Activated CD8-positive, alpha-beta T cell treated with anti-CD3 and anti-CD28 coated beads for 36 hours (primary cell): ENCODE results near the gene GDF7. TPM values are rescaled to one million over a fixed set of nuclear protein-coding genes. Genes with fewer than 3 reads are reported as not detected.

Source experiments
- ATAC-seq: fragments of 200-7000 bp; cut with Tn5 transposase; one replicate; pipeline ENCODE4 v1.10.0; 2021; ENCODE audit warnings: mild to moderate bottlenecking, moderate library complexity
- CTCF ChIA-PET: fragments of 350-600 bp; sonication (Branson Sonifier 250); formaldehyde crosslinking; loops from one replicate; lab custom pipeline; 2021; ENCODE audit warnings: antibody characterized with exemption; lab: Charles Lee
- POLR2A ChIA-PET: fragments of 350-600 bp; sonication (Branson Sonifier 250); formaldehyde crosslinking; loops from one replicate; lab custom pipeline; 2021; ENCODE audit warnings: antibody characterized with exemption; lab: Charles Lee
- DNase-seq: peaks from one replicate; pipeline ENCODE4 v3.0.0-alpha.2; 2020
- H3K27ac Mint-ChIP-seq: one replicate; pipeline ENCODE4 v1.8.0; 2021; ENCODE audit warnings: mild to moderate bottlenecking, mixed read lengths
- H3K27me3 Mint-ChIP-seq: one replicate; pipeline ENCODE4 v1.8.0; 2021; ENCODE audit warnings: mixed read lengths
- H3K36me3 Mint-ChIP-seq: one replicate; pipeline ENCODE4 v1.8.0; 2021; ENCODE audit warnings: low read depth, mixed read lengths
- H3K4me1 Mint-ChIP-seq: one replicate; pipeline ENCODE4 v1.8.0; 2021; ENCODE audit warnings: low read depth, mixed read lengths
- H3K4me3 Mint-ChIP-seq: one replicate; pipeline ENCODE4 v1.8.0; 2021; ENCODE audit warnings: mild to moderate bottlenecking, moderate library complexity, mixed read lengths
- H3K9me3 Mint-ChIP-seq: one replicate; pipeline ENCODE4 v1.8.0; 2021; ENCODE audit warnings: mixed read lengths
- intact Hi-C: fragments of 100-400 bp; cut with micrococcal nuclease; formaldehyde crosslinking; loops from one replicate; pipeline ENCODE4 v1.10.0; 2022
- total RNA-seq, 2 experiments: library from RNA; stranded (reverse); gene quantifications; one replicate each; pipeline ENCODE4 v1.2.3, GENCODE V29; 2021
- TF ChIP-seq, protein P1 (sequence below): fragments of 200-600 bp; IDR thresholded peaks from one replicate; pipeline ENCODE4 v1.8.0; 2022; ENCODE audit warnings: antibody characterized with exemption, mild to moderate bottlenecking

GDF7 gene
- total RNA-seq, 2 experiments from 2014 or later, result not detected

DNA sequence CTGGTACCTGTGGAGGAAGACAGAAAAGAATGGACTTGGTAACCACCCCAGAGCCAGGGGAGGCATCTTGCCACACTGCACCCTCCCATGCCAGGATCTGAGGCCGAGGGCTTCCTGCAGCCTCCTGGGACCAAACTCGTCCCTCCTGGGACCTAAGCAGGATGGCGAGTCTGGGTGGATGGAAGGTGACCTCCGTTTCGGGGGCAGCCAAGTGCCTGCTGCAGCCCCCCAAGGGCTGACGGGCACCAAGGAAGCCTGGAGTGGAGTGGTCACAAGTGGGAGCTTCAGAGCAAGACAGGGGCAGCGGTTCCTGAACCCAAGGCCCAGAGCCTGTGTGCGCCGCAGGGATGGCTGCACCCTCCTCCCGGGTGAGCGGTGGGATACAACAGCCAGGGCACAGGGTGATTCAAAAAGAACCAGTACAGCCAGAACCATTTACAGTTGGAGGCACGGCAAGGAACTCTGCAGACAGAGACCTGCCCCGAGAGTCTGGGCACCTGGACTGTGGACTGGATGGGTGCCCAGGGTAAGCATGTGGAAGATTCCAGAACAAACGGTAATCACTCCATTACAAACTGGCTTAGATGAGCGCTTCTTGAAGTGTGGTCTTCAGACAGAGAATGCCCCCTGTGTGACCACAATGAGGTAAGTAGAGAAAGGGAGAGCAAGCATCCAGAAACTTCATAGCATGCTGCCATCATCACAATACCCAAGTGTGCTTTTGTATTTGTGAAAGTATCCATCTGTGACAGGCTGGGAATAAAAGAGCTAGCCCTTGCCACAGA is 28.1 kb upstream of the GDF7 start:
- Mint-ChIP-seq H3K27me3 (no peaks in the 10 kb centered on the region), H3K36me3 (peaks cover 2% of the 10 kb centered on the region), H3K4me1 (peaks cover 2% of the 10 kb centered on the region), H3K4me3 (no peak overlapping the region), H3K27ac (no peak overlapping the region), H3K9me3 (no peaks in the 10 kb centered on the region)
- no peak for DNase-seq
- ATAC-seq, result no peak
- TF ChIP-seq, protein P1, sequence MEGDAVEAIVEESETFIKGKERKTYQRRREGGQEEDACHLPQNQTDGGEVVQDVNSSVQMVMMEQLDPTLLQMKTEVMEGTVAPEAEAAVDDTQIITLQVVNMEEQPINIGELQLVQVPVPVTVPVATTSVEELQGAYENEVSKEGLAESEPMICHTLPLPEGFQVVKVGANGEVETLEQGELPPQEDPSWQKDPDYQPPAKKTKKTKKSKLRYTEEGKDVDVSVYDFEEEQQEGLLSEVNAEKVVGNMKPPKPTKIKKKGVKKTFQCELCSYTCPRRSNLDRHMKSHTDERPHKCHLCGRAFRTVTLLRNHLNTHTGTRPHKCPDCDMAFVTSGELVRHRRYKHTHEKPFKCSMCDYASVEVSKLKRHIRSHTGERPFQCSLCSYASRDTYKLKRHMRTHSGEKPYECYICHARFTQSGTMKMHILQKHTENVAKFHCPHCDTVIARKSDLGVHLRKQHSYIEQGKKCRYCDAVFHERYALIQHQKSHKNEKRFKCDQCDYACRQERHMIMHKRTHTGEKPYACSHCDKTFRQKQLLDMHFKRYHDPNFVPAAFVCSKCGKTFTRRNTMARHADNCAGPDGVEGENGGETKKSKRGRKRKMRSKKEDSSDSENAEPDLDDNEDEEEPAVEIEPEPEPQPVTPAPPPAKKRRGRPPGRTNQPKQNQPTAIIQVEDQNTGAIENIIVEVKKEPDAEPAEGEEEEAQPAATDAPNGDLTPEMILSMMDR, result no peak
- intact Hi-C loops, result no loop called here
- ChIA-PET POLR2A (no interaction called here), CTCF (interaction anchor here (0.7 to 7.6 kb wide), 3 partner anchors 200 to 417 kb away, joined by 3 to 113 read pairs (median 3); no protein-coding TSS in a partner anchor)

DNA sequence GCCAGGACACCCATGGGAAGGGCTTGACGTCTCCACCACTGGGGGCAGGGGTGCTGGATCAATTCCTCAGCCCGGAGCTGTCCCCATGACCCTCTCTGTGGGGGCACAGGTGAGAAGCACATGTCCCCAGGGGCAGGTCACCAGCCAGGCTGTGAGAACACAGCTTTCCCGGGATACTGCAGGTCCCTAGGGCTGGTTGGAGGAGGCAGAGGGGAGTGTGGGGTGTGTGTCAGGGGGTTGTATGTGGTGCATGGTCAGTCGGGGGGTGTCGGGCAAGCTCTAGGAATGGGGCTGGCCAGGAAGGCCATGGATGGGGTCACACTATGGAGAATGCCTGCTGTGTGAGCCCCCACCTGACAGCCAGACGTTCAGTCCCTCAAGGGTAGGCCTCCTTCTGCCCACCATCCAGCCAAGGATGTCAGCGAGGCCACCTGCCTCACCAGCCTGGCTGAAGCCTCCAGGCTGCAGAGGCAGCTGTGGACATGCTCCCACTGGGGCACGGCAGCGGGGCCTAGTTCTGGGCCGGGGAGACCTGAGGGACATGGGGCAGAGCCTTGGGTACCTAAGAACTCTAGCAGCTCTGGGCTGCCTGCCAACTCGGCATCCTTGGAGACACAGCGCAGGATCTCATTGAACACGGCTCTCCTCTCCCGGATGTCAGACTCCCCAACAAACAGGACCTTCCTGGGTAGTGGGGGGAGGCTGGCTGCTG is 26.4 kb upstream of the GDF7 start:
- DNase-seq (no peak), ATAC-seq (no peak)
- Mint-ChIP-seq H3K4me3 (no peak overlapping the region), H3K27ac (no peak overlapping the region), H3K36me3 (peaks cover 2% of the 10 kb centered on the region), H3K9me3 (no peaks in the 10 kb centered on the region), H3K27me3 (no peaks in the 10 kb centered on the region), H3K4me1 (peaks cover 2% of the 10 kb centered on the region)
- ChIA-PET POLR2A (interaction anchor here (1.2 to 1.6 kb wide), 2 partner anchors 11 to 193 kb away, joined by 3 to 6 read pairs; partner anchors contain the start of gene RHOB), CTCF (interaction anchor here (0.8 to 7.6 kb wide), 7 partner anchors 16 to 209 kb away, joined by 3 to 117 read pairs (median 5); partner anchors contain the start of gene RHOB)
- intact Hi-C loops, result no loop called here
- TF ChIP-seq, protein P1, result no peak

DNA sequence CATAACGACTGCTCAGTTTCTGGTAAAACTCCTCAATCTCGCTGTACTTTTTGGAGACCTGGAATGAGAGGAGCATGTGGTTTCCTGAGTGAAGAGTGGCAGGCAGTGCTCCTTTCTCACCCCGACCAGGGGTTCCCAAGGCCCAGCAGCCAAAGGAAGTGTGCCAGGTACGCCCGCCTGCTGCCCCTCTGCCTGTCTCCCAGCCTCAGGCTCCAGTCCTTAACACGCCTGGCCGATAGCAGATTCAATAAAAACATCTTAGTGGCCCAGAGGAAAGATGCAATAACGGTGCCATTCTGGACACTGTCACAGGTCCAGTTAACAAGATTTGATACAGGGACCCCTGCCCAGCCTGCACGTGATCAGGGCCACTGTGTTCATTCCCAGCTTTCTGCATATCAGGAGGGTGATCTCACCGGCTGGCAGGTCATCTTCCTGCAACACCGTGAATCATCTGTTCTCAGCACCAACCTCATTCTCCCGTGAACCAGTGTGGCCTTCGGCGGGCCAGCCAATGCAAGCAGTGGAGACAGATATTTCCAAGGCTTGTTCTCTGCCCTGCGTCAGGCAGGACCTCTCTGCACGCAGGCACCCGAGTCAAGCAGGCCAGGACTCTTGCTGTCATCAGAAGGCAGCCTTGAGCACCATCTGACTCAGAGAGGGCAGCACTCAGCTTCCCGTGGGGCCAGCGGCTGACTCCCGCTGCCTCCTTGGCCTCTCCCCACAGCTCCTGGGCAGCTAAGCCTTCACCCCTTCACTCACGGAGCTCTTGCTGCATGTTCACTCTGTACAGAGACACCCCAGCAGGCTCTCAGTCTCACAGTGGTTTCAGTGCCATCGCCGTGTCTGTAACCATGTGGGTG is 25.6 kb upstream of the GDF7 start:
- TF ChIP-seq, protein P1, result no peak
- ChIA-PET POLR2A (interaction anchor here (1.4 kb wide), 1 partner anchor 194 kb away, joined by 4 read pairs; the partner anchor contains the start of gene RHOB), CTCF (interaction anchor here (1.0 to 7.6 kb wide), 20 partner anchors 10 to 317 kb away, joined by 3 to 117 read pairs (median 7); partner anchors contain the start of genes HS1BP3 and RHOB)
- Mint-ChIP-seq H3K27ac (no peak overlapping the region), H3K9me3 (no peaks in the 10 kb centered on the region), H3K4me1 (no peaks in the 10 kb centered on the region), H3K4me3 (no peak overlapping the region), H3K27me3 (no peaks in the 10 kb centered on the region), H3K36me3 (no peaks in the 10 kb centered on the region)
- intact Hi-C loops, result no loop called here
- DNase-seq (no peak), ATAC-seq (no peak)

DNA sequence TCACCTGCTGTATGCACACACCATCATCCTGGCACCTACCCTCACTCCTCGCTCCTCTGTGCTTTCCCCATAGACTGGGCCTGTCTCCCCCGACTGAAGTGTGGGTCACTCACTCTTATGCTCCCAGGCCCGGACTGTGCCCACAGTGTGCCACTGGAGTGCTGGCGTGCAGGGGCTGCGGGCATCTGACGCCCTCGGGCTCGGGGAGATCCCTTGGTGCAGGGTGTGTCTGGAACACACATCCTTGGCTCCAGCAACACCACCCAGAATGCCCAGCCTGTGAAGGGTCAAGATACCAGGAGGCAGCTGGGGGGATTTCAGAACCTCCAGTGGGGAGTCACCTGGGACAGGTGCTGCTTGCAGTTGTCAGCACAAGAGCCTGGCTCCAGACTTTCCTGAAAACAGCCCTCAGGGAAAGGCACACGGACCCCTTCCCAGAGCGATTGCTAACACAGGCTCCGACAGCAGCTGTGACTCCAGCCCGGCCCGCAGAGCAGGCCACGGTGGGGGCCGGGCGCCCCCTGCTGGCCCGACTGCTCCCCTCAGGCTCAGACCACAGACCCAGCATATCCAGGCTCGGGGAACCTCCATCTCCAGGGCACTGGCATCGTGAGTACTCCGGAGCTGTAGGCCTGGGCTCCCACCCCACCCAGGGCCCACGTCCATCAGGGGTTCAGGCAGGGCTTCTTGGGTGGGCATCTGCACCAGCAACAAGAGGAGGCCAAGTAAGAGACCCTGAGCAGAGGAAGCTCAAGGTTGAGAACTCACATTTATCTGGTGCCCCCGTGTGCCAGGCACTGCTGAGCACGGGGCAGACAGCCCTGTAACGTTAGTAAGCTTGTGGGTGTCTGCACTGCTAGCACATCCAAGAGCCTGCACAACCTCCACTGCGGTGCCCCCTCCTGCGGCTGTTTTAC is 24.6 kb upstream of the GDF7 start:
- ChIA-PET POLR2A (interaction anchor here (0.6 to 1.4 kb wide), 3 partner anchors 8 to 195 kb away, joined by 3 to 4 read pairs (median 3); partner anchors contain the start of genes HS1BP3 and RHOB), CTCF (interaction anchor here (0.5 to 7.6 kb wide), 48 partner anchors 8 to 328 kb away, joined by 3 to 117 read pairs (median 4); partner anchors contain the start of genes HS1BP3 and RHOB)
- intact Hi-C loops, result loop anchor here (2.0 kb wide), 1 partner anchor 198 kb away; no protein-coding TSS in a partner anchor
- Mint-ChIP-seq H3K27me3 (no peaks in the 10 kb centered on the region), H3K9me3 (no peaks in the 10 kb centered on the region), H3K4me1 (no peaks in the 10 kb centered on the region), H3K4me3 (no peak overlapping the region), H3K36me3 (no peaks in the 10 kb centered on the region), H3K27ac (no peak overlapping the region)
- TF ChIP-seq, protein P1, result peak; percentile 90
- ATAC-seq (peak; percentile 99), DNase-seq (peak; percentile 80)
